ENCODE data around the gene ISL2. TPM values are rescaled to one million over a fixed set of nuclear protein-coding genes. Genes with fewer than 3 reads are reported as not detected.
A peak's percentile ranks its signal among the peaks of the same experiment; 100 is the strongest.

ISL2 gene
- total and polyA plus RNA-seq, 2 of the 13 experiments (the other 11 are each of a cell fraction or from before 2014, with no cell fraction given): 4.3 to 5.1 TPM

- TF ChIP-seq HDAC6 (IDR thresholded peaks at IDR 0.05; ENCODE audit: low read depth, low read length): no peak
- peak; percentile 55; the same call in 1 of the 2 replicates for TF ChIP-seq ZBTB26 (CRISPR knock-in tag; IDR thresholded peaks at IDR 0.05; ENCODE audit: borderline replicate concordance)
- no peak for TF ChIP-seq GABPA (IDR thresholded peaks at IDR 0.05; ENCODE audit: low read depth, low read length)
- TF ChIP-seq GABPA (CRISPR knock-in tag; IDR thresholded peaks at IDR 0.05; ENCODE audit: low read depth): peak; percentile 50
- peak; percentile 69; the same call in 1 of the 2 replicates for TF ChIP-seq E2F5 (CRISPR knock-in tag; conservative IDR thresholded peaks at IDR 0.05)
- TF ChIP-seq HMG20A (CRISPR knock-in tag; IDR thresholded peaks at IDR 0.05; ENCODE audit: borderline replicate concordance): no peak
- TF ChIP-seq POLR2AphosphoS2 (IDR thresholded peaks at IDR 0.05; ENCODE audit: low read depth, low read length): peak; percentile 77; the same call in 1 of the 2 replicates
- peak; percentile 81 for TF ChIP-seq SKIL (CRISPR knock-in tag; IDR thresholded peaks at IDR 0.05; ENCODE audit: borderline replicate concordance)
- TF ChIP-seq ZNF264 (CRISPR knock-in tag; IDR thresholded peaks at IDR 0.05): no peak
- no peak for TF ChIP-seq ZNF512B (CRISPR knock-in tag; IDR thresholded peaks at IDR 0.05; ENCODE audit: borderline replicate concordance)
- TF ChIP-seq RNF2 (conservative IDR thresholded peaks at IDR 0.05; ENCODE audit: low read depth): peak; percentile 87
- peak; percentile 23 to 80; a peak in 2 of 4 replicates for TF ChIP-seq KLF16 (CRISPR knock-in tag; IDR thresholded peaks at IDR 0.05)
- TF ChIP-seq THAP9 (CRISPR knock-in tag; IDR thresholded peaks at IDR 0.05; ENCODE audit: borderline replicate concordance): peak; percentile 85; the same call in 1 of the 2 replicates
- TF ChIP-seq HOXA3 (CRISPR knock-in tag; IDR thresholded peaks at IDR 0.05): peak; percentile 83
- TF ChIP-seq YY1 (IDR thresholded peaks at IDR 0.05; ENCODE audit: insufficient read depth, insufficient replicate concordance, low read depth, low read length): peak; percentile 81
- no peak for TF ChIP-seq HMGA1 (CRISPR knock-in tag; conservative IDR thresholded peaks at IDR 0.05)
Observed at GRCh38 chr15:76311100-76311953, 25.2 kb upstream of the ISL2 start, which contains the start of gene ETFA (continued).
